K562 (cell line): ENCODE measurements around the gene SLC1A7. TPM values are rescaled to one million over a fixed set of nuclear protein-coding genes. Genes with fewer than 3 reads are reported as not detected.

Experiments used
- ATAC-seq: fragments of 200-7000 bp; cut with Tn5 transposase; 3 replicates; pipeline ENCODE4 v1.9.1; 2020; ENCODE audit warnings: moderate library complexity
- BruUV-seq: library from RNA; stranded (reverse); fragments of 400-500 nt; replicated peaks from 2 replicates; lab custom pipeline; 2021; lab: Mats Ljungman, UMichigan
- CTCF ChIA-PET: fragments of 300-600 bp; formaldehyde crosslinking; extraction: SDS; loops from one replicate; lab custom pipeline; 2021; ENCODE audit warnings: low intra/inter-chr PET ratio; lab: Yijun Ruan, JAX
- POLR2A ChIA-PET: fragments of 300-600, 350-650 bp; sonication (Branson Sonifier 250); formaldehyde crosslinking; extraction: SDS; loops from one replicate; lab custom pipeline; 2021; ENCODE audit warnings: antibody characterized with exemption, inconsistent platforms; lab: Yijun Ruan, JAX
- DNase-seq, 4 experiments: peaks; one replicate each; pipeline versions ENCODE4 v3.0.0 to v3.0.0-alpha.2; 2011 to 2018; ENCODE audit warnings: low spot score in 3 of 4, mixed read lengths in 3 of 4; ENCODE audit errors: extremely low read depth in 1 of 4
- FAIRE-seq: peaks from 2 replicates; lab custom pipeline; 2011; peaks lifted over from hg19 to GRCh38; lab: Jason Lieb, UNC
- H2AFZ ChIP-seq: 2 replicates; pipeline ENCODE4 v1.6.0; 2011; ENCODE audit warnings: low read depth, low read length, control low read depth, inconsistent platforms
- H3K27ac ChIP-seq: fragments of 200-600 bp; 3 replicates; pipeline ENCODE4 v1.8.0; 2011; ENCODE audit warnings: low read depth, mild to moderate bottlenecking, control low read depth, inconsistent platforms, low read length, moderate library complexity, mixed read lengths; ENCODE audit errors: extremely low read depth
- H3K27me3 ChIP-seq, 2 experiments: fragments of 300-600 bp in 1 of 2; 2 replicates in 1 of 2; 3 replicates in 1 of 2; pipeline versions ENCODE4 v1.6.0 to v1.8.0; 2011; ENCODE audit warnings: inconsistent platforms in 2 of 2, low read length in 2 of 2, mild to moderate bottlenecking in 1 of 2, mixed read lengths in 1 of 2, moderate library complexity in 1 of 2; ENCODE audit not compliant: control insufficient read depth in 2 of 2, insufficient read depth in 2 of 2
- H3K36me3 ChIP-seq: fragments of 300-600 bp; 3 replicates; pipeline ENCODE4 v1.8.0; 2011; ENCODE audit warnings: mild to moderate bottlenecking, low read length, inconsistent platforms; ENCODE audit not compliant: control insufficient read depth, insufficient read depth
- H3K4me1 ChIP-seq, 2 experiments: fragments of 200-600 bp in 1 of 2; replicated peaks in 1 of 2; 2 replicates in 1 of 2; 3 replicates in 1 of 2; pipeline versions ENCODE4 v1.5.1 to v1.8.0; 2011; ENCODE audit warnings: inconsistent platforms in 2 of 2, low read length in 2 of 2, mild to moderate bottlenecking in 1 of 2, mixed read lengths in 1 of 2, moderate library complexity in 1 of 2; ENCODE audit not compliant: control insufficient read depth in 2 of 2, insufficient read depth in 2 of 2
- H3K4me2 ChIP-seq: 2 replicates; pipeline ENCODE4 v1.6.1; 2011; ENCODE audit warnings: low read length, control low read depth, inconsistent platforms, mixed read lengths; ENCODE audit not compliant: insufficient read depth
- H3K4me3 ChIP-seq: fragments of 200-600 bp; sonication (generic), shearing (Covaris generic); 2 replicates; pipeline ENCODE4 v1.5.1; 2016; ENCODE audit warnings: control low read depth, inconsistent platforms
- H3K79me2 ChIP-seq: fragments of 200-600 bp; 3 replicates; pipeline ENCODE4 v1.8.0; 2011; ENCODE audit warnings: low read length, inconsistent platforms; ENCODE audit not compliant: control insufficient read depth, insufficient read depth
- H3K9ac ChIP-seq, 2 experiments: 2 replicates each; pipeline versions ENCODE4 v1.6.0 to v1.6.1; 2011; ENCODE audit warnings: low read depth in 2 of 2, low read length in 2 of 2, control low read depth in 1 of 2, inconsistent platforms in 1 of 2, mild to moderate bottlenecking in 1 of 2, mixed read lengths in 1 of 2; ENCODE audit not compliant: insufficient read depth in 1 of 2
- H3K9me1 ChIP-seq: one replicate; pipeline ENCODE4 v1.6.0; 2011; ENCODE audit warnings: inconsistent platforms, mild to moderate bottlenecking, low read length, moderate library complexity; ENCODE audit not compliant: control insufficient read depth, insufficient read depth
- H3K9me3 ChIP-seq: replicated peaks from 2 replicates; pipeline ENCODE4 v1.5.1; 2011; ENCODE audit warnings: low read depth, low read length, inconsistent platforms; ENCODE audit not compliant: control insufficient read depth, insufficient read depth
- H4K20me1 ChIP-seq: replicated peaks from 2 replicates; pipeline ENCODE4 v1.6.1; 2011; ENCODE audit warnings: low read length, inconsistent platforms, mixed read lengths; ENCODE audit not compliant: control insufficient read depth, insufficient read depth
- ATF1 ChIP-seq, 2 experiments: fragments of 450-650 bp in 1 of 2; IDR thresholded peaks; 2 replicates each; pipeline ENCODE4 v1.6.1; 2016; ENCODE audit warnings: missing compliant biosample characterization in 1 of 2, missing genetic modification characterization in 1 of 2
- CREBBP ChIP-seq: IDR thresholded peaks from one replicate; pipeline ENCODE4 v1.6.1; 2012; ENCODE audit warnings: low read depth, mild to moderate bottlenecking, control low read depth, inconsistent platforms, low read length
- CREM ChIP-seq: IDR thresholded peaks from 2 replicates; pipeline ENCODE4 v1.6.1; 2014; ENCODE audit warnings: antibody characterized with exemption, low read depth
- CXXC5 ChIP-seq: fragments of 250-450 bp; sonication (Bioruptor Pico); IDR thresholded peaks from 2 replicates; pipeline ENCODE4 v1.8.0; 2022; ENCODE audit warnings: inconsistent platforms, mild to moderate bottlenecking, moderate library complexity
- EHMT2 ChIP-seq: fragments of 450-650 bp; IDR thresholded peaks from 2 replicates; pipeline ENCODE4 v1.6.1; 2018; ENCODE audit warnings: antibody characterized with exemption
- FOSL1 ChIP-seq: fragments of 200-800 bp; sonication (Bioruptor generic); conservative IDR thresholded peaks from 2 replicates; pipeline ENCODE4 v1.6.1; 2016; ENCODE audit warnings: missing genetic modification characterization, missing compliant biosample characterization
- MYC ChIP-seq, 2 experiments: fragments of 250-450 bp in 1 of 2; sonication (Bioruptor Pico) in 1 of 2; IDR thresholded peaks; 2 replicates each; pipeline versions ENCODE4 v1.5.1 to v1.6.1; 2012 to 2021; ENCODE audit warnings: low read depth in 2 of 2, borderline replicate concordance in 1 of 2, improper control_type of control experiment in 1 of 2, low read length in 1 of 2, mild to moderate bottlenecking in 1 of 2, moderate library complexity in 1 of 2
- POU5F1 ChIP-seq: fragments of 150-350 bp; IDR thresholded peaks from 2 replicates; pipeline ENCODE4 v1.6.1; 2014; ENCODE audit warnings: borderline replicate concordance, low read length, low read depth, mild to moderate bottlenecking; ENCODE audit not compliant: partially characterized antibody
- STAT5A ChIP-seq: IDR thresholded peaks from 2 replicates; pipeline ENCODE4 v1.6.1; 2012; ENCODE audit warnings: low read length, inconsistent platforms, borderline replicate concordance
- TEAD4 ChIP-seq, 2 experiments: sonication (generic) in 1 of 2; formaldehyde crosslinking in 1 of 2; IDR thresholded peaks; 2 replicates each; pipeline versions ENCODE4 v1.6.1 to v1.8.0; 2012 to 2022; ENCODE audit warnings: borderline replicate concordance in 1 of 2, inconsistent platforms in 1 of 2, low read length in 1 of 2, mild to moderate bottlenecking in 1 of 2, missing genetic modification reagents in 1 of 2
- THRAP3 ChIP-seq: fragments of 450-650 bp; IDR thresholded peaks from 2 replicates; pipeline ENCODE4 v1.6.1; 2016; ENCODE audit warnings: mild to moderate bottlenecking, inconsistent platforms, borderline replicate concordance
- ZFX ChIP-seq: sonication (generic); formaldehyde crosslinking; IDR thresholded peaks from 2 replicates; pipeline ENCODE4 v1.8.0; 2022; ENCODE audit warnings: mild to moderate bottlenecking, missing genetic modification reagents, moderate library complexity
- ZNF24 ChIP-seq: fragments of 450-650 bp; IDR thresholded peaks from 2 replicates; pipeline ENCODE4 v1.6.1; 2016
- ZNF592 ChIP-seq: fragments of 450-650 bp; IDR thresholded peaks from 2 replicates; pipeline ENCODE4 v1.6.1; 2017; ENCODE audit warnings: antibody characterized with exemption, mild to moderate bottlenecking
- ZNF766 ChIP-seq: fragments of 200-800 bp; sonication (Bioruptor generic); conservative IDR thresholded peaks from 2 replicates; pipeline ENCODE4 v1.6.1; 2016; ENCODE audit warnings: missing genetic modification characterization, missing compliant biosample characterization
- ZZZ3 ChIP-seq: fragments of 450-650 bp; IDR thresholded peaks from 2 replicates; pipeline ENCODE4 v1.6.1; 2016; ENCODE audit warnings: antibody characterized with exemption, mild to moderate bottlenecking, moderate library complexity
- WGBS: fragments of 100-300 bp; shearing (Covaris generic); methylation state at CpG from one replicate; pipeline ENCODE4 v1.1.6; 2016; ENCODE audit warnings: low coverage, mixed read lengths; ENCODE audit not compliant: insufficient coverage; ENCODE audit errors: missing lambda C conversion rate; 5-methylcytosine and 5-hydroxymethylcytosine counted together
- in situ Hi-C: fragments of 300-500 bp; cut with MboI; formaldehyde crosslinking; loops from 4 replicates; pipeline ENCODE4 v1.15.0; 2018; ENCODE audit warnings: inconsistent platforms, mixed read lengths
- intact Hi-C: fragments of 100-400 bp; cut with micrococcal nuclease; formaldehyde crosslinking; loops from 2 replicates; pipeline ENCODE4 v1.14.2; 2022
- polyA plus RNA-seq, 8 experiments: library from polyadenylated mRNA; depleted of rRNA in 4 of 8; stranded (reverse) in 5 of 8; unstranded in 3 of 8; fragments of >200 nt; fragmentation: Nextera tagmentation in 2 of 8; fragmentation: Illumina TruSeq in 1 of 8; extraction: Ambion mirVana in 2 of 8; extraction: Trizol in 1 of 8; gene quantifications; 2 replicates each; pipeline versions ENCODE4 v1.2.1 to v1.2.3, GENCODE V29; 2011 to 2014; ENCODE audit warnings: inconsistent platforms in 1 of 8, missing spikeins in 1 of 8
- total RNA-seq, 7 experiments: library from RNA; depleted of rRNA in 6 of 7; stranded (reverse); fragments of >200 nt in 6 of 7; fragmentation: Illumina TruSeq in 2 of 7; extraction: Trizol in 2 of 7; gene quantifications; 2 replicates each; pipeline versions ENCODE4 v1.2.1 to v1.2.3, GENCODE V29; 2011 to 2021; ENCODE audit warnings: low replicate concordance in 1 of 7

The SLC1A7 gene
- total and polyA plus RNA-seq, 9 of the 15 experiments (the other 6 are each of a cell fraction or from before 2014, with no cell fraction given) = 0.07 TPM; not detected in 8

DNA sequence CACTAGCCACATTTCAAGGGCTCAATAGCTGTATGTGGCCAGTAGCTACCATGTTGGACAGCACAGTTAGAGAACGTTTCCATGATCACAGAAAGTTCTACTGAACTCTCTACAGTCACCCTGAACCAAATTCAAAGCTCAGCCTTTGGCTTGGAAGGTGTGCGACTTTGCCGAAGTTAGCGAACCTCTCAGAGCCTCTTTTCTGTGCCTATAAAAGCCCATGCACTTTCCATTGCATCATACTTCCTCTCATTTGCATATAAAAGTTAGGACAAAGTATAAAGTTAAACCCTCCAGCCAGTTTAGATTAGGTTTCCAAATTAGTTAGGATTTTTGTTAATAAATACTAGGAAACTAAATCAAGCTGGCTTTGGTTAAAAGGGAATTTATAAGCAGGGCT lies 4.7 kb upstream of the SLC1A7 start (continued):
- TF ChIP-seq THRAP3 (no peak), MYC (IDR thresholded peaks at IDR 0.05; ENCODE audit: low read depth, low read length) (peak; percentile 36; the same call in 1 of the 2 replicates), MYC (CRISPR knock-in tag; IDR thresholded peaks at IDR 0.05; ENCODE audit: borderline replicate concordance, low read depth) (no peak)

- intact Hi-C loops (no loop called here), in situ Hi-C loops (no loop called here)
- CTCF ChIA-PET = no interaction called here
- Histone ChIP-seq H3K79me2 (no peaks in the 10 kb centered on the region), H3K4me3 (no peak overlapping the region), H3K4me1 (peaks cover 12 to 14% of the 10 kb centered on the region in 2 experiments; a peak in 4 of 5 replicates), H3K27ac (no peak overlapping the region; the same call in 2 of the 3 replicates), H3K9me3 (no peaks in the 10 kb centered on the region), H3K4me2 (peak overlapping the region; percentile 32; the same call in 1 of the 2 replicates), H3K9ac (peak overlapping the region in 1 of 2 experiments; percentile 75; a peak in 2 of 4 replicates), H2AFZ (peak overlapping the region; percentile 85), H3K9me1 (no peaks in the 10 kb centered on the region), H3K36me3 (no peaks in the 10 kb centered on the region), H4K20me1 (no peaks in the 10 kb centered on the region), H3K27me3 (no peaks in the 10 kb centered on the region; a peak in 1 of 5 replicates)
- ATAC-seq (peak; percentile 70), FAIRE-seq (no peak), DNase-seq (peak; percentile 50 to 72 (median 66))
- no TSS peak for BruUV-seq
- 36% methylated on average over 23 of the region's 24 CpGs for WGBS
- POLR2A ChIA-PET = interaction anchor here (0.6 to 1.7 kb wide), 7 partner anchors 9 to 1954 kb away, joined by 3 to 5 read pairs (median 3); no protein-coding TSS in a partner anchor
- TF ChIP-seq EHMT2 (no peak), ZFX (CRISPR knock-in tag) (peak; percentile 42; the same call in 1 of the 2 replicates), CREBBP (no peak), CXXC5 (CRISPR knock-in tag) (peak; percentile 47), ATF1 (CRISPR knock-in tag; IDR thresholded peaks at IDR 0.05) (no peak), ATF1 (tag; IDR thresholded peaks at IDR 0.05) (0 out of 2 replicates have a peak, but pooled peaks have one; percentile 13), ZZZ3 (no peak), STAT5A (no peak), ZNF24 (no peak), POU5F1 (no peak), FOSL1 (tag) (peak; percentile 22; the same call in 1 of the 2 replicates), ZNF592 (peak; percentile 45; the same call in 1 of the 2 replicates), CREM (peak; percentile 53; the same call in 1 of the 2 replicates), TEAD4 (IDR thresholded peaks at IDR 0.05; ENCODE audit: low read length) (peak; percentile 64), TEAD4 (CRISPR knock-in tag; IDR thresholded peaks at IDR 0.05; ENCODE audit: borderline replicate concordance) (no peak), ZNF766 (CRISPR knock-in tag) (0 out of 2 replicates have a peak, but pooled peaks have one; percentile 14)
These were observed 3.7 kb upstream of the SLC1A7 start for GRCh38 chr1:53145942-53146708.
